Gastrocnemius medialis (tissue), 4 donors: ENCODE data around the gene SQSTM1.

Experiments
- POLR2A ChIP-seq, 2 donors: fragments of 450-650 bp; IDR thresholded peaks; one replicate each; pipeline ENCODE4 v1.6.1; 2017; ENCODE audit warnings: antibody characterized with exemption in 2 of 2, mild to moderate bottlenecking in 2 of 2, moderate library complexity in 2 of 2
- TF ChIP-seq, protein P1 (sequence below), 5 experiments: fragments of 450-650 bp in 3 of 5; fragments of 200-600 bp in 2 of 5; sonication (generic) in 2 of 5; IDR thresholded peaks in 4 of 5; conservative IDR thresholded peaks in 1 of 5; 1 replicate in 4 of 5; 2 replicates in 1 of 5; pipeline ENCODE4 v1.5.1; 2016 to 2019; ENCODE audit warnings: antibody characterized with exemption in 5 of 5, mild to moderate bottlenecking in 3 of 5, moderate library complexity in 3 of 5

GRCh38 chr5:179828756-179829421, 8.2 kb downstream of the SQSTM1 start:
- TF ChIP-seq, protein P1, sequence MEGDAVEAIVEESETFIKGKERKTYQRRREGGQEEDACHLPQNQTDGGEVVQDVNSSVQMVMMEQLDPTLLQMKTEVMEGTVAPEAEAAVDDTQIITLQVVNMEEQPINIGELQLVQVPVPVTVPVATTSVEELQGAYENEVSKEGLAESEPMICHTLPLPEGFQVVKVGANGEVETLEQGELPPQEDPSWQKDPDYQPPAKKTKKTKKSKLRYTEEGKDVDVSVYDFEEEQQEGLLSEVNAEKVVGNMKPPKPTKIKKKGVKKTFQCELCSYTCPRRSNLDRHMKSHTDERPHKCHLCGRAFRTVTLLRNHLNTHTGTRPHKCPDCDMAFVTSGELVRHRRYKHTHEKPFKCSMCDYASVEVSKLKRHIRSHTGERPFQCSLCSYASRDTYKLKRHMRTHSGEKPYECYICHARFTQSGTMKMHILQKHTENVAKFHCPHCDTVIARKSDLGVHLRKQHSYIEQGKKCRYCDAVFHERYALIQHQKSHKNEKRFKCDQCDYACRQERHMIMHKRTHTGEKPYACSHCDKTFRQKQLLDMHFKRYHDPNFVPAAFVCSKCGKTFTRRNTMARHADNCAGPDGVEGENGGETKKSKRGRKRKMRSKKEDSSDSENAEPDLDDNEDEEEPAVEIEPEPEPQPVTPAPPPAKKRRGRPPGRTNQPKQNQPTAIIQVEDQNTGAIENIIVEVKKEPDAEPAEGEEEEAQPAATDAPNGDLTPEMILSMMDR (IDR thresholded peaks at IDR 0.05 in 4 of 5, conservative IDR thresholded peaks at IDR 0.05 in 1 of 5): no peak
- TF ChIP-seq POLR2A (IDR thresholded peaks at IDR 0.05): no peak
